Endodermal cell (in vitro differentiated cells): ENCODE measurements around the gene PTPRK. TPM values are rescaled to one million over a fixed set of nuclear protein-coding genes. Genes with fewer than 3 reads are reported as not detected.

Experiments
- DNase-seq: peaks from one replicate; pipeline ENCODE4 v3.0.0-alpha.2; 2017
- H3K27ac ChIP-seq: 2 replicates; pipeline ENCODE4 v1.5.1; 2013; ENCODE audit warnings: mild to moderate bottlenecking, low read depth, low read length, moderate library complexity
- H3K27me3 ChIP-seq: 2 replicates; pipeline ENCODE4 v1.6.1; 2013; ENCODE audit warnings: mild to moderate bottlenecking, low read length, moderate library complexity; ENCODE audit not compliant: insufficient read depth, control insufficient read depth, poor library complexity, severe bottlenecking
- H3K36me3 ChIP-seq: 2 replicates; pipeline ENCODE4 v1.7.0; 2013; ENCODE audit warnings: mild to moderate bottlenecking, low read length, moderate library complexity; ENCODE audit not compliant: control insufficient read depth, insufficient read depth
- H3K4me1 ChIP-seq: one replicate; pipeline ENCODE4 v1.7.0; 2013; ENCODE audit warnings: low read length; ENCODE audit not compliant: control insufficient read depth, insufficient read depth
- H3K4me3 ChIP-seq: 2 replicates; pipeline ENCODE4 v1.5.1; 2013; ENCODE audit warnings: mild to moderate bottlenecking, low read length, moderate library complexity
- H3K9ac ChIP-seq: 2 replicates; pipeline ENCODE4 v1.6.1; 2013; ENCODE audit warnings: mild to moderate bottlenecking, low read length, moderate library complexity; ENCODE audit not compliant: poor library complexity, severe bottlenecking; ENCODE audit errors: extremely low read depth
- H3K9me3 ChIP-seq: 2 replicates; pipeline ENCODE4 v1.6.1; 2013; ENCODE audit warnings: mild to moderate bottlenecking, low read length, moderate library complexity; ENCODE audit not compliant: control insufficient read depth
- H3K27ac Mint-ChIP-seq: 2 replicates; pipeline ENCODE4 v1.8.0; 2020; ENCODE audit warnings: mixed read lengths
- H3K27me3 Mint-ChIP-seq: 2 replicates; pipeline ENCODE4 v1.8.0; 2021; ENCODE audit warnings: mild to moderate bottlenecking, mixed read lengths; ENCODE audit not compliant: insufficient read depth
- H3K36me3 Mint-ChIP-seq: 2 replicates; pipeline ENCODE4 v1.8.0; 2020; ENCODE audit warnings: low read depth, mixed read lengths
- H3K4me1 Mint-ChIP-seq: 2 replicates; pipeline ENCODE4 v1.8.0; 2020; ENCODE audit warnings: mixed read lengths
- H3K4me3 Mint-ChIP-seq: 2 replicates; pipeline ENCODE4 v1.8.0; 2020; ENCODE audit warnings: mild to moderate bottlenecking, moderate library complexity, mixed read lengths
- H3K9me3 Mint-ChIP-seq: 2 replicates; pipeline ENCODE4 v1.8.0; 2020; ENCODE audit warnings: mild to moderate bottlenecking, mixed read lengths
- CTCF ChIP-seq: fragments of 200-600 bp; sonication (generic); conservative IDR thresholded peaks from 2 replicates; pipeline ENCODE4 v1.5.0; 2021; ENCODE audit warnings: antibody characterized with exemption, mild to moderate bottlenecking
- WGBS, 2 experiments: methylation state at CpG; one replicate each; pipeline versions ENCODE4 v1.1.5 to v1.1.7; 2013; ENCODE audit warnings: missing lambda C conversion rate in 2 of 2, mixed read lengths in 1 of 2; ENCODE audit not compliant: insufficient coverage in 1 of 2, insufficient read length in 1 of 2; 5-methylcytosine and 5-hydroxymethylcytosine counted together
- total RNA-seq, 2 donors: library from RNA; stranded (reverse); fragmentation: NEBNext Ultra II Directional in 1 of 2; extraction: Animal tissue kit (Norgen Biotek cat#: 25700) in 1 of 2; gene quantifications; 2 replicates in 1 of 2; 3 replicates in 1 of 2; pipeline ENCODE4 v1.2.1, GENCODE V29; 2021

PTPRK gene
- total RNA-seq, 2 donors from 2014 or later, result 46.4 to 57.6 TPM

- no peaks in the 10 kb centered on the region for H3K9me3 Mint-ChIP-seq
- H3K4me3 Mint-ChIP-seq, result no peak overlapping the region
- 88% methylated on average over 1 of the region's 1 CpG; no CpG with 5 or more reads in 1 of the 2 experiments for WGBS, 2 experiments
- Histone ChIP-seq H3K9me3 (no peaks in the 10 kb centered on the region), H3K36me3 (no peaks in the 10 kb centered on the region), H3K4me3 (no peak overlapping the region), H3K27ac (no peak overlapping the region), H3K9ac (no peak overlapping the region), H3K4me1 (no peaks in the 10 kb centered on the region), H3K27me3 (no peaks in the 10 kb centered on the region)
- no peak for DNase-seq
- no peaks in the 10 kb centered on the region for H3K36me3 Mint-ChIP-seq
- TF ChIP-seq CTCF, result no peak
- no peak overlapping the region for H3K27ac Mint-ChIP-seq
- no peaks in the 10 kb centered on the region for H3K27me3 Mint-ChIP-seq
- H3K4me1 Mint-ChIP-seq, result peaks cover 21% of the 10 kb centered on the region
Measured at GRCh38 chr6:128339635-128340450, 180.6 kb downstream of the PTPRK start.

- H3K9me3 Mint-ChIP-seq, result no peaks in the 10 kb centered on the region
- Histone ChIP-seq H3K27ac (no peak overlapping the region), H3K36me3 (no peaks in the 10 kb centered on the region), H3K9me3 (no peaks in the 10 kb centered on the region), H3K27me3 (no peaks in the 10 kb centered on the region), H3K9ac (no peak overlapping the region), H3K4me3 (no peak overlapping the region), H3K4me1 (no peaks in the 10 kb centered on the region)
- no peak for TF ChIP-seq CTCF
- no peaks in the 10 kb centered on the region for H3K27me3 Mint-ChIP-seq
- DNase-seq, result no peak
- 91% methylated on average over 1 of the region's 1 CpG; no CpG with 5 or more reads in 1 of the 2 experiments for WGBS, 2 experiments
- H3K36me3 Mint-ChIP-seq, result no peaks in the 10 kb centered on the region
- H3K4me3 Mint-ChIP-seq, result no peak overlapping the region
- H3K27ac Mint-ChIP-seq, result no peak overlapping the region
- peaks cover 26% of the 10 kb centered on the region for H3K4me1 Mint-ChIP-seq
Measured at GRCh38 chr6:128337619-128338018, 182.8 kb downstream of the PTPRK start.

GRCh38 chr6:128336436-128337095, 183.8 kb downstream of the PTPRK start:
- Mint-ChIP-seq H3K9me3 (no peaks in the 10 kb centered on the region), H3K4me1 (peaks cover 29% of the 10 kb centered on the region), H3K4me3 (no peak overlapping the region), H3K27me3 (no peaks in the 10 kb centered on the region), H3K36me3 (no peaks in the 10 kb centered on the region), H3K27ac (no peak overlapping the region)
- Histone ChIP-seq H3K27ac (no peak overlapping the region), H3K4me3 (no peak overlapping the region), H3K9me3 (no peaks in the 10 kb centered on the region), H3K4me1 (no peaks in the 10 kb centered on the region), H3K27me3 (no peaks in the 10 kb centered on the region), H3K9ac (no peak overlapping the region), H3K36me3 (no peaks in the 10 kb centered on the region)
- WGBS, 2 experiments, result 50% methylated on average over 2 of the region's 3 CpGs; no CpG with 5 or more reads in 1 of the 2 experiments
- no peak for TF ChIP-seq CTCF
- DNase-seq, result no peak
